Neural progenitor cell (in vitro differentiated cells): ENCODE measurements around the gene KLHL20. TPM values are rescaled to one million over a fixed set of nuclear protein-coding genes. Genes with fewer than 3 reads are reported as not detected.
"Not testable (repeated sequence)": the region's sequence is repeated elsewhere in the genome, so short reads cannot be mapped to it uniquely, and the experiment has no call there.

Experiments used
- DNase-seq: peaks from one replicate; pipeline ENCODE4 v3.0.0-alpha.2; 2016; ENCODE audit warnings: low spot score
- H2AFZ ChIP-seq: fragments of 200-600 bp; sonication (generic); replicated peaks from 2 replicates; pipeline ENCODE4 v1.6.1; 2016; ENCODE audit warnings: antibody characterized with exemption
- H3F3A ChIP-seq: fragments of 200-600 bp; sonication (generic); 2 replicates; pipeline ENCODE4 v1.6.1; 2016; ENCODE audit warnings: antibody characterized with exemption, low read depth
- H3K27ac ChIP-seq: fragments of 200-600 bp; sonication (generic); 2 replicates; pipeline ENCODE4 v1.5.1; 2016; ENCODE audit warnings: mild to moderate bottlenecking
- H3K27me3 ChIP-seq: fragments of 200-600 bp; sonication (generic); 2 replicates; pipeline ENCODE4 v1.6.1; 2016; ENCODE audit warnings: mild to moderate bottlenecking, moderate library complexity
- H3K36me3 ChIP-seq: fragments of 200-600 bp; sonication (generic); 2 replicates; pipeline ENCODE4 v1.5.1; 2016
- H3K4me1 ChIP-seq: fragments of 200-600 bp; sonication (generic); 2 replicates; pipeline ENCODE4 v1.6.1; 2016; ENCODE audit warnings: mixed run types
- H3K4me2 ChIP-seq: fragments of 200-600 bp; sonication (generic); 2 replicates; pipeline ENCODE4 v1.6.1; 2016
- H3K4me3 ChIP-seq: fragments of 200-600 bp; sonication (generic); 2 replicates; pipeline ENCODE4 v1.5.1; 2016
- H3K79me2 ChIP-seq: fragments of 200-600 bp; sonication (generic); 2 replicates; pipeline ENCODE4 v1.6.1; 2016; ENCODE audit warnings: low read depth
- H3K9ac ChIP-seq: fragments of 200-600 bp; sonication (generic); 2 replicates; pipeline ENCODE4 v1.6.1; 2016
- H3K9me3 ChIP-seq: fragments of 200-600 bp; sonication (generic); 2 replicates; pipeline ENCODE4 v1.5.1; 2016; ENCODE audit warnings: low read depth
- H4K20me1 ChIP-seq: fragments of 200-600 bp; sonication (generic); 2 replicates; pipeline ENCODE4 v1.6.1; 2016; ENCODE audit warnings: low read depth
- H3K27ac Mint-ChIP-seq: 3 replicates; pipeline ENCODE4 v1.8.0; 2021; ENCODE audit warnings: mixed read lengths
- H3K27me3 Mint-ChIP-seq: 2 replicates; pipeline ENCODE4 v1.8.0; 2022; ENCODE audit warnings: low read depth, mild to moderate bottlenecking, inconsistent platforms, moderate library complexity, mixed read lengths; ENCODE audit not compliant: insufficient read depth
- H3K36me3 Mint-ChIP-seq: 3 replicates; pipeline ENCODE4 v1.8.0; 2021; ENCODE audit warnings: mixed read lengths
- H3K4me1 Mint-ChIP-seq: 3 replicates; pipeline ENCODE4 v1.8.0; 2021; ENCODE audit warnings: mixed read lengths
- H3K4me3 Mint-ChIP-seq: 3 replicates; pipeline ENCODE4 v1.8.0; 2021; ENCODE audit warnings: mild to moderate bottlenecking, moderate library complexity, mixed read lengths
- H3K9me3 Mint-ChIP-seq: 3 replicates; pipeline ENCODE4 v1.8.0; 2020; ENCODE audit warnings: mixed read lengths
- EZH2 ChIP-seq: fragments of 200-600 bp; sonication (generic); IDR thresholded peaks from 2 replicates; pipeline ENCODE4 v1.6.1; 2017; ENCODE audit warnings: antibody characterized with exemption, mild to moderate bottlenecking, moderate library complexity
- EZH2phosphoT487 ChIP-seq: fragments of 200-600 bp; sonication (generic); IDR thresholded peaks from 2 replicates; pipeline ENCODE4 v1.6.1; 2017; ENCODE audit warnings: antibody characterized with exemption
- total RNA-seq: library from RNA; depleted of rRNA; stranded (reverse); fragments of >200 nt; gene quantifications from 2 replicates; pipeline ENCODE4 v1.2.3, GENCODE V29; 2015; ENCODE audit warnings: low replicate concordance
- TF ChIP-seq, protein P1 (sequence below): fragments of 200-600 bp; sonication (generic); IDR thresholded peaks from 2 replicates; pipeline ENCODE4 v1.5.1; 2017; ENCODE audit warnings: antibody characterized with exemption, mild to moderate bottlenecking

KLHL20 gene
- total RNA-seq, 1 donor from 2014 or later = 30.4 TPM

DNA sequence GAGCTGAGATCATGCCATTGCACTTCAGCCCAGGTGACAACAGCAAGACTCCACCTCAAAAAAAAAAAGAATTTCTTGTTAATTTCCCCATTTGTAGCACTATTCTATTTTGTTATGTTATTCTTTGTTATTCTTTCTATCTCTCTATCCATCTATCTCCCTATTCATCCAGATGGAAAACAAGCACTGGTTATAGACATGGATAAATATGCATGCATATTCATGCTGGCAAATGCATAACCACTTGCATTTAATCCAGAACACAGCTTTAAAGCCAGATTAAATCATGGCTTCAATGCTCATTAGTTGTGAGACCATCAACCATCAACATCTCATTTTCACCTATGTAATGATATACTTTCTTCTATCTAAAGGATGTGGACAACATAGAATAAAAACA lies 21.5 kb upstream of the KLHL20 start:
- Mint-ChIP-seq H3K4me1 (peaks cover 5% of the 10 kb centered on the region), H3K27me3 (peaks cover 4% of the 10 kb centered on the region), H3K4me3 (no peak overlapping the region), H3K36me3 (no peaks in the 10 kb centered on the region), H3K9me3 (no peaks in the 10 kb centered on the region), H3K27ac (no peak overlapping the region)
- TF ChIP-seq, protein P1, sequence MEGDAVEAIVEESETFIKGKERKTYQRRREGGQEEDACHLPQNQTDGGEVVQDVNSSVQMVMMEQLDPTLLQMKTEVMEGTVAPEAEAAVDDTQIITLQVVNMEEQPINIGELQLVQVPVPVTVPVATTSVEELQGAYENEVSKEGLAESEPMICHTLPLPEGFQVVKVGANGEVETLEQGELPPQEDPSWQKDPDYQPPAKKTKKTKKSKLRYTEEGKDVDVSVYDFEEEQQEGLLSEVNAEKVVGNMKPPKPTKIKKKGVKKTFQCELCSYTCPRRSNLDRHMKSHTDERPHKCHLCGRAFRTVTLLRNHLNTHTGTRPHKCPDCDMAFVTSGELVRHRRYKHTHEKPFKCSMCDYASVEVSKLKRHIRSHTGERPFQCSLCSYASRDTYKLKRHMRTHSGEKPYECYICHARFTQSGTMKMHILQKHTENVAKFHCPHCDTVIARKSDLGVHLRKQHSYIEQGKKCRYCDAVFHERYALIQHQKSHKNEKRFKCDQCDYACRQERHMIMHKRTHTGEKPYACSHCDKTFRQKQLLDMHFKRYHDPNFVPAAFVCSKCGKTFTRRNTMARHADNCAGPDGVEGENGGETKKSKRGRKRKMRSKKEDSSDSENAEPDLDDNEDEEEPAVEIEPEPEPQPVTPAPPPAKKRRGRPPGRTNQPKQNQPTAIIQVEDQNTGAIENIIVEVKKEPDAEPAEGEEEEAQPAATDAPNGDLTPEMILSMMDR = no peak
- TF ChIP-seq EZH2 = no peak
- TF ChIP-seq EZH2phosphoT487 = no peak
- Histone ChIP-seq H3K27ac (no peak overlapping the region), H4K20me1 (no peaks in the 10 kb centered on the region), H3K79me2 (no peaks in the 10 kb centered on the region), H3K9ac (no peak overlapping the region), H3K9me3 (no peaks in the 10 kb centered on the region), H2AFZ (no peak overlapping the region), H3K27me3 (no peaks in the 10 kb centered on the region), H3K4me2 (no peak overlapping the region), H3K36me3 (no peaks in the 10 kb centered on the region), H3K4me3 (no peak overlapping the region), H3F3A (no peaks in the 10 kb centered on the region), H3K4me1 (no peaks in the 10 kb centered on the region)
- DNase-seq = no peak

DNA sequence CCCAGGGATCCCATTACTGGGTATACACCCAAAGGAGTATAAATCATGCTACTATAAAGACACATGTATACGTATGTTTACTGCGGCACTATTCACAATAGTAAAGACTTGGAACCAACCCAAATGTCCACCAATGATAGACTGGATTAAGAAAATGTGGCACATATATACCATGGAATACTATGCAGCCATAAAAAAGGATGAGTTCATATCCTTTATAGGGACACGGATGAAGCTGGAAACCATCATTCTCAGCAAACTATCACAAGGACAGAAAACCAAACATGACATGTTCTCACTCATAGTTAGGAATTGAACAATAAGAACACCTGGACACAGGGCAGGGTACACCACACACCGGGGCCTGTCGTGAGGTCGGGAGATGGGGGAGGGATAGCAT lies 13.5 kb upstream of the KLHL20 start:
- H3K27me3 Mint-ChIP-seq, H3K4me1 Mint-ChIP-seq, H3K36me3 ChIP-seq, DNase-seq, H4K20me1 ChIP-seq, H3K27me3 ChIP-seq, H3K36me3 Mint-ChIP-seq, H3K27ac Mint-ChIP-seq, H3K9me3 Mint-ChIP-seq, H3K4me3 Mint-ChIP-seq, H3K4me1 ChIP-seq, H3K9me3 ChIP-seq, H2AFZ ChIP-seq, H3K4me3 ChIP-seq, H3K4me2 ChIP-seq, H3F3A ChIP-seq, H3K9ac ChIP-seq, H3K79me2 ChIP-seq, H3K27ac ChIP-seq: not testable (repeated sequence)

DNA sequence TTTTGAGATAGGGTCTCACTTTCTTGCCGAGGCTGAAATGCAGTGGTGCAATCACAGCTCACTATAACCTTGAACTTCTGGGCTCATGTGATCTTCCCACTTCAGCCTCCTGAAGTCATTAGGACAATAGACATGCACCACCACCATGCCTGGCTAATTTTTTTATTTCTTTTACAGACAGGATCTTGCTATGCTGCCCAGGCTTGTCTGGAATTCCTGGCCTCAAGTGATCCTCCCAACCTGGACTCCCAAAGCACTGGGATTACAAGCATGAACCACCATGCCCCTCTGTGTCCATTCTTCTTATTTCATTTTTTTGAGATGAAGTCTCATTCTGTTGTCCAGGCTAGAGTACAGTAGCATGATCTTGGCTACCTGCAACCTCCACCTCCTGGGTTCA lies 12.0 kb upstream of the KLHL20 start:
- H3K4me3 Mint-ChIP-seq = no peak overlapping the region
- H3K4me2 ChIP-seq = no peak overlapping the region
- no peaks in the 10 kb centered on the region for H3K36me3 Mint-ChIP-seq
- H3K9me3 ChIP-seq = no peaks in the 10 kb centered on the region
- no peaks in the 10 kb centered on the region for H3K4me1 ChIP-seq
- no peak for DNase-seq
- TF ChIP-seq EZH2 (no peak), EZH2phosphoT487 (no peak)
- TF ChIP-seq, protein P1 = no peak
- H3K9me3 Mint-ChIP-seq = no peaks in the 10 kb centered on the region
- H3K27me3 Mint-ChIP-seq = peaks cover 2% of the 10 kb centered on the region
- no peaks in the 10 kb centered on the region for H3K36me3 ChIP-seq
- H3K27ac Mint-ChIP-seq = no peak overlapping the region
- no peak overlapping the region for H3K4me3 ChIP-seq
- no peaks in the 10 kb centered on the region for H4K20me1 ChIP-seq
- no peak overlapping the region for H3K27ac ChIP-seq
- no peak overlapping the region for H2AFZ ChIP-seq
- H3F3A ChIP-seq = no peaks in the 10 kb centered on the region
- H3K79me2 ChIP-seq = no peaks in the 10 kb centered on the region
- no peaks in the 10 kb centered on the region for H3K4me1 Mint-ChIP-seq
- H3K27me3 ChIP-seq = no peaks in the 10 kb centered on the region
- no peak overlapping the region for H3K9ac ChIP-seq

DNA sequence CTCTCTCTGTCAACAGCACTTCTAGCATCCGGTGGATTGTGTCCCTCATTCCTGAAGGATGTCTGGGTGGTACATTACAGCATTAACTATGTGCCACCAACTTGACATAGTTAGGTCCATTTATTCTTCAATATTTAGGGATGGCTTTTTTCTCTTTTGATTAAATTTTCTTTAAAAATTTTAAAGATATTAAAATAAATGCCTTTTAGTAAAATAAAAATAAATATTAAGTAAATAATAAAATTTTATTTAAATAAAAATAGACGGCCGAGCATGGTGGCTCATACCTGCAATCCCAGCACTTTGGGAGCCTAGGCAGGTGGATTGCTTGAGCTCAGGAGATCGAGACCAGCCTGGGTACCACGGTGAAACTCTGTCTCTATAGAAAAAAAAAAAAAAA lies 9.7 kb upstream of the KLHL20 start:
- Histone ChIP-seq H3K4me2 (no peak overlapping the region), H3K4me1 (no peaks in the 10 kb centered on the region), H3K27me3 (peaks cover 12% of the 10 kb centered on the region), H3F3A (no peaks in the 10 kb centered on the region), H3K9me3 (no peaks in the 10 kb centered on the region), H3K79me2 (no peaks in the 10 kb centered on the region), H3K9ac (no peak overlapping the region), H2AFZ (no peak overlapping the region), H4K20me1 (no peaks in the 10 kb centered on the region), H3K27ac (no peak overlapping the region), H3K36me3 (no peaks in the 10 kb centered on the region), H3K4me3 (no peak overlapping the region)
- H3K27ac Mint-ChIP-seq = no peak overlapping the region
- DNase-seq = no peak
- no peak for TF ChIP-seq EZH2
- TF ChIP-seq EZH2phosphoT487 = no peak
- TF ChIP-seq, protein P1 = no peak
- no peaks in the 10 kb centered on the region for H3K36me3 Mint-ChIP-seq
- no peaks in the 10 kb centered on the region for H3K4me1 Mint-ChIP-seq
- H3K4me3 Mint-ChIP-seq = no peak overlapping the region
- no peaks in the 10 kb centered on the region for H3K9me3 Mint-ChIP-seq
- peaks cover 2% of the 10 kb centered on the region for H3K27me3 Mint-ChIP-seq
